Endothelial cell of umbilical vein (primary cell): ENCODE data around the gene THSD4.

Source experiments
- CTCF ChIP-seq, 2 donors: IDR thresholded peaks; 1 replicate in 1 of 2; 2 replicates in 1 of 2; pipeline ENCODE4 v1.5.1; 2011; ENCODE audit warnings: low read length in 2 of 2, mild to moderate bottlenecking in 2 of 2, moderate library complexity in 2 of 2, control low read depth in 1 of 2, inconsistent platforms in 1 of 2, low read depth in 1 of 2; ENCODE audit not compliant: insufficient read depth in 1 of 2; ENCODE audit errors: extremely low read depth in 1 of 2
- POLR2AphosphoS5 ChIP-seq: IDR thresholded peaks from 2 replicates; pipeline ENCODE4 v1.6.1; 2012; ENCODE audit warnings: low read depth, mild to moderate bottlenecking, control low read depth, low read length, moderate library complexity; ENCODE audit not compliant: insufficient read depth

GRCh38 chr15:71623111-71623510, 507.8 kb downstream of the THSD4 start:
- no peak for TF ChIP-seq CTCF (IDR thresholded peaks at IDR 0.05; ENCODE audit: extremely low read depth in 1 of 2, insufficient read depth in 1 of 2, low read depth in 1 of 2, low read length in 2 of 2)
- no peak for TF ChIP-seq POLR2AphosphoS5
